Stimulated activated naive CD8-positive, alpha-beta T cell treated with anti-CD3 and anti-CD28 coated beads, Interleukin-15, amount 100 ng/mL, for 72 hours (primary cell): ENCODE measurements around the gene EBI3.
"Not testable (repeated sequence)": the region's sequence is repeated elsewhere in the genome, so short reads cannot be mapped to it uniquely, and the experiment has no call there.

Source experiments
- ATAC-seq: fragments of 150-1000 bp; cut with Tn5 transposase; 2 replicates; pipeline ENCODE4 v1.10.0; 2021; ENCODE audit warnings: mild to moderate bottlenecking, moderate library complexity
- DNase-seq, 2 donors: peaks; one replicate each; pipeline ENCODE4 v3.0.0; 2021 to 2022
- H3K27ac Mint-ChIP-seq, 2 donors: one replicate each; pipeline ENCODE4 v1.8.0; 2022; ENCODE audit warnings: mild to moderate bottlenecking in 2 of 2, mixed read lengths in 2 of 2, moderate library complexity in 2 of 2
- H3K27me3 Mint-ChIP-seq: one replicate; pipeline ENCODE4 v1.8.0; 2022; ENCODE audit warnings: mixed read lengths
- H3K4me1 Mint-ChIP-seq: one replicate; pipeline ENCODE4 v1.8.0; 2022; ENCODE audit warnings: mild to moderate bottlenecking, mixed read lengths
- H3K4me3 Mint-ChIP-seq, 2 donors: one replicate each; pipeline ENCODE4 v1.8.0; 2022; ENCODE audit warnings: mild to moderate bottlenecking in 2 of 2, mixed read lengths in 2 of 2, moderate library complexity in 1 of 2
- H3K9me3 Mint-ChIP-seq, 2 donors: one replicate each; pipeline ENCODE4 v1.8.0; 2022; ENCODE audit warnings: mixed read lengths in 2 of 2

EBI3 gene

GRCh38 chr19:4278010-4278409, 48.7 kb downstream of the EBI3 start:
- Mint-ChIP-seq H3K4me1 (peaks cover 7% of the 10 kb centered on the region), H3K27me3 (peaks cover 40% of the 10 kb centered on the region), H3K9me3 (no peaks in the 10 kb centered on the region), H3K4me3 (no peak overlapping the region), H3K27ac (no peak overlapping the region)
- ATAC-seq (no peak), DNase-seq (no peak)

GRCh38 chr19:4278419-4279266, 49.3 kb downstream of the EBI3 start, which contains the start of gene SHD:
Gene SHD (plus strand): TSS chr19:4279266. CDS start chr19:4280064, 798 bp downstream.
- Mint-ChIP-seq H3K9me3 (no peaks in the 10 kb centered on the region), H3K27ac (no peak within 1 kb of the TSS), H3K27me3 (peaks cover 40% of the 10 kb centered on the region), H3K4me1 (peaks cover 7% of the 10 kb centered on the region), H3K4me3 (peak within 1 kb of the TSS; percentile 80 to 83)
- ATAC-seq, result no peak
- DNase-seq, result no peak

- Mint-ChIP-seq H3K27me3 (peaks cover 40% of the 10 kb centered on the region), H3K9me3 (no peaks in the 10 kb centered on the region), H3K27ac (no peak overlapping the region), H3K4me3 (no peak overlapping the region), H3K4me1 (peaks cover 7% of the 10 kb centered on the region)
- no peak for DNase-seq
- no peak for ATAC-seq
These were observed 49.9 kb downstream of the EBI3 start for GRCh38 chr19:4279267-4279529.

DNA sequence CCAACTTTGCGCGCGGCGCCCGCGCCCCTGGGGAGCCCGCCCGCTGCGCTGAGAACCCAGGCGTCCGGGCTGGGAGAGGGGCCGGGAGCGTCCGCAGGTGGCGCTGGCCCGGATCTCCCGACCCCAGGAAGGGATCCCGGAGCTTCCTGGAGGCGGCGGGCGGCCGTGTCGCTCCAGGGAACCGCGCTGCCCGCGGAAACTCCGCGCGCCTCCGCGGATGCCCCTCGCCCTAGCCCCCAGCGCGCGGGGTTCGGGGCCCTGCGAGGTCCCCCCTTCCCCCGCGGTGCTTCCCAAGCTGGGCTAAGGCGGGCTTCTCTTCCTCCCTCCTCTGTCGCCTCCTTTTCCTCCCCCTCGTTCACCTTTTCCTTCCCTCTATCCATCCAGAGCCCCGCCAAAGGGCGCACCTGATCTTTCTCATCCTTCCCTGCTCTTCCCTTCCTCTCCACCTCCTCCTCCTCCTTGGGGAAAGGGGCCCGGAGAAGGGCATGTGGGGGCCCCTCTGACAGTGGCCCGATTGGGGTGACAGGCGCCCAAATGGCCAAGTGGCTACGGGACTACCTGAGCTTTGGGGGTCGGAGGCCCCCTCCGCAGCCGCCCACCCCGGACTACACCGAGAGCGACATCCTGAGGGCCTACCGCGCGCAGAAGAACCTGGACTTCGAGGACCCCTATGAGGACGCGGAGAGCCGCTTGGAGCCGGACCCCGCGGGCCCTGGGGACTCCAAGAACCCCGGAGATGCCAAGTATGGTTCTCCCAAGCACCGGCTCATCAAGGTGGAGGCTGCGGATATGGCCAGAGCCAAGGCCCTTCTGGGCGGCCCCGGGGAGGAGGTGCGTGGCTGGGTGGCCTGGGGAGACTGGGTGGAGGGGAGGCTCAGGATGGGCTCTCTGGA, 50.5 kb downstream of the EBI3 start:
- Mint-ChIP-seq H3K4me1 (peaks cover 7% of the 10 kb centered on the region), H3K27me3 (peaks cover 40% of the 10 kb centered on the region), H3K4me3 (peak overlapping the region; percentile 80 to 83), H3K27ac (no peak overlapping the region), H3K9me3 (no peaks in the 10 kb centered on the region)
- DNase-seq (no peak), ATAC-seq (peak; percentile 52)

GRCh38 chr19:4284176-4284958, 55.0 kb downstream of the EBI3 start:
- no peak overlapping the region for H3K27ac Mint-ChIP-seq
- peaks cover 28% of the 10 kb centered on the region for H3K27me3 Mint-ChIP-seq
- ATAC-seq, result no peak

GRCh38 chr19:4284974-4285373, 55.7 kb downstream of the EBI3 start:
- H3K9me3 Mint-ChIP-seq, result no peaks in the 10 kb centered on the region
- H3K4me3 Mint-ChIP-seq, result no peak overlapping the region
- DNase-seq (no peak), ATAC-seq (no peak)
- peaks cover 22% of the 10 kb centered on the region for H3K27me3 Mint-ChIP-seq
- peaks cover 2% of the 10 kb centered on the region for H3K4me1 Mint-ChIP-seq
- no peak overlapping the region for H3K27ac Mint-ChIP-seq

More at GRCh38 chr19:4284176-4284958, 55.0 kb downstream of the EBI3 start:
- Mint-ChIP-seq H3K9me3 (no peaks in the 10 kb centered on the region), H3K4me3 (no peak overlapping the region), H3K4me1 (peaks cover 7% of the 10 kb centered on the region)
- DNase-seq, result no peak

DNA sequence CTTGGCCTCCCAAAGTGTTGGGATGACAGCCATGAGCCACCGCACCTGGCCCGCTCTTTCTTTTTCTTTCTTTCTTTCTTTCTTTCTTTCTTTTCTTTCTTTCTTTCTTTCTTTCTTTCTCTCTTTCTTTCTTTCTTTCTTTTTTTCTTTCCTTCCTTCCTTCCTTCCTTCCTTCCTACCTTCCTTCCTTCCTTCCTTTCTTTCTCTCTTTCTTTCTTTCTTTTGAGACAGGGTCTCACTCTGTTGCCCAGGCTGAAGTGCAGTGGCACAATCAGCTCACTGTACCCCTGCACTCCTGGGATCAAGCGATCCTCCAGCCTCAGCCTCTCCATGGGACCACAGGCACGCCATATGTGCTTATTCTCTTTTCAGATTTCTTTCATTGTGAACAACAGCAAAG, 56.8 kb downstream of the EBI3 start:
- peaks cover 10% of the 10 kb centered on the region for H3K27me3 Mint-ChIP-seq
- DNase-seq, H3K4me3 Mint-ChIP-seq, H3K9me3 Mint-ChIP-seq, ATAC-seq, H3K4me1 Mint-ChIP-seq, H3K27ac Mint-ChIP-seq: not testable (repeated sequence)
